Nephron progenitor cell (in vitro differentiated cells): Measurements from ENCODE around the gene PELI1.

Experiments
- DNase-seq: peaks from one replicate; pipeline ENCODE4 v3.0.0; 2021
- H3K27ac Mint-ChIP-seq: 2 replicates; pipeline ENCODE4 v1.8.0; 2021; ENCODE audit warnings: mild to moderate bottlenecking, moderate library complexity, mixed read lengths
- H3K27me3 Mint-ChIP-seq: 2 replicates; pipeline ENCODE4 v1.8.0; 2021; ENCODE audit warnings: mild to moderate bottlenecking, low read depth, mixed read lengths; ENCODE audit not compliant: poor library complexity
- H3K36me3 Mint-ChIP-seq: 2 replicates; pipeline ENCODE4 v1.8.0; 2021; ENCODE audit warnings: low read depth, mixed read lengths
- H3K4me1 Mint-ChIP-seq: 2 replicates; pipeline ENCODE4 v1.8.0; 2021; ENCODE audit warnings: mixed read lengths
- H3K4me3 Mint-ChIP-seq: 2 replicates; pipeline ENCODE4 v1.8.0; 2021; ENCODE audit warnings: mild to moderate bottlenecking, moderate library complexity, mixed read lengths
- H3K9me3 Mint-ChIP-seq: 2 replicates; pipeline ENCODE4 v1.8.0; 2021; ENCODE audit warnings: mild to moderate bottlenecking, moderate library complexity, mixed read lengths
- TF ChIP-seq, protein P1 (sequence below): fragments of 200-600 bp; sonication (generic); IDR thresholded peaks from 2 replicates; pipeline ENCODE4 v1.5.0; 2021; ENCODE audit warnings: antibody characterized with exemption

PELI1 gene

DNA sequence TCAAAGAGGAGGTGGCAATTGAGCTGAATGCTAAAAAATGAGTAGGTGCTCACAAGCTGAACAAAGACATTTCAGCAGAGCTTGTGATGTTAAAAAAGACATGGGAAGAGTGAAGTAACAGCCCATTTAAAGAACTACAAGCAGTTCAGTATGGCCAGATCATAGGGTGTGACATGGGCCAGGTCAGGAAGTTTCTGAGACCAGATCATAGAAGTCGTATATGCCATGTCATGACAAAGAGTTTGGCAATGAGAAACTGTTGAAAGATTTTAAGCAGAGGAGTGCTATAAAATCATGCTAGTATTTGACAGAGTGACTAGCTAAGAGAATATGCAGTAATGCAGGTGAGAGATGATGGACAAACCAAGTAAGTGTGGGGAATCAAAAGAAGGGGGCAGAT lies 7.3 kb upstream of the PELI1 start:
- no peak for DNase-seq
- Mint-ChIP-seq H3K9me3 (no peaks in the 10 kb centered on the region), H3K4me1 (peaks cover 21% of the 10 kb centered on the region), H3K27ac (no peak overlapping the region), H3K27me3 (no peaks in the 10 kb centered on the region), H3K4me3 (no peak overlapping the region), H3K36me3 (no peaks in the 10 kb centered on the region)
- TF ChIP-seq, protein P1, sequence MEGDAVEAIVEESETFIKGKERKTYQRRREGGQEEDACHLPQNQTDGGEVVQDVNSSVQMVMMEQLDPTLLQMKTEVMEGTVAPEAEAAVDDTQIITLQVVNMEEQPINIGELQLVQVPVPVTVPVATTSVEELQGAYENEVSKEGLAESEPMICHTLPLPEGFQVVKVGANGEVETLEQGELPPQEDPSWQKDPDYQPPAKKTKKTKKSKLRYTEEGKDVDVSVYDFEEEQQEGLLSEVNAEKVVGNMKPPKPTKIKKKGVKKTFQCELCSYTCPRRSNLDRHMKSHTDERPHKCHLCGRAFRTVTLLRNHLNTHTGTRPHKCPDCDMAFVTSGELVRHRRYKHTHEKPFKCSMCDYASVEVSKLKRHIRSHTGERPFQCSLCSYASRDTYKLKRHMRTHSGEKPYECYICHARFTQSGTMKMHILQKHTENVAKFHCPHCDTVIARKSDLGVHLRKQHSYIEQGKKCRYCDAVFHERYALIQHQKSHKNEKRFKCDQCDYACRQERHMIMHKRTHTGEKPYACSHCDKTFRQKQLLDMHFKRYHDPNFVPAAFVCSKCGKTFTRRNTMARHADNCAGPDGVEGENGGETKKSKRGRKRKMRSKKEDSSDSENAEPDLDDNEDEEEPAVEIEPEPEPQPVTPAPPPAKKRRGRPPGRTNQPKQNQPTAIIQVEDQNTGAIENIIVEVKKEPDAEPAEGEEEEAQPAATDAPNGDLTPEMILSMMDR, result no peak

DNA sequence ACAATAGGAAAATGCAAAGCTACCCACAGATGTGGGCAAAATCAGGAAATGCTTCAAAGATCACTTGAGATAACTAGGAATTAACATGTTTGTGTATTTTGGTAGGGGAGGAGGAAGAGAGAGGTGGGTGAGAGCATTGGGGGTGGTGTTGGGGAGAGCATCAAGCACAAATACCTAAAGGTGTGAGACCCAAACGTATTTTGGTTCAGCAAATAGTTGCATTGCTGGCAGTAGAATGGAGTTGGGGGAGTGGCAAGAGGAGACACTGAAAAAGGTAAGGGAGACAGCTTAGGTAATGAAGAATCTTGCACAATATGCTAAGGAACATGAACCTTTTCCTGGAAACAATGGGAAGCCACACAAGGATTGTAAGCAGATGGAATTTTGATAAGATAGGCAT lies 1.5 kb upstream of the PELI1 start:
- H3K27me3 Mint-ChIP-seq, result no peaks in the 10 kb centered on the region
- TF ChIP-seq, protein P1, result no peak
- peaks cover 23% of the 10 kb centered on the region for H3K4me1 Mint-ChIP-seq
- no peaks in the 10 kb centered on the region for H3K9me3 Mint-ChIP-seq
- no peak overlapping the region for H3K4me3 Mint-ChIP-seq
- no peak overlapping the region for H3K27ac Mint-ChIP-seq
- H3K36me3 Mint-ChIP-seq, result no peaks in the 10 kb centered on the region
- DNase-seq, result no peak

DNA sequence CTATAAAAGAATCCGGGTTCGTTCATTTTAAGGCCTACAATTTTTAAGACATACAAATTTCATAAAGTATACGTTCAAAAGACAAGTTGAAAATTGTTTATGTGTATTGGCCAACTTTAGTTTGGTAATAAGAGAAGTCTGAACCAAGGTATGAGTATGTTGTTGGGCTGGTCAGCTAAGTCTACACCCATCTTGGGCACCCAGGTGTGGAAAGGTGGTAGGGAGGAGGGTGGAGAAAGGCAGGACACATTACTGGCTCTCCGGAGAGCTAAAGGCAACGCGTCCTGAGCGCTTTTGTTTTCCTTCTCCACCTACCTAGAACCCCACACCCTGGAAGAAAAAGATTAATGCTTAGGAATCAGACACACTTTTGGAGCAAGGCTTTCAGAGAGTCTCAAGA lies 899 bp upstream of the PELI1 start:
- DNase-seq, result no peak
- Mint-ChIP-seq H3K27ac (no peak overlapping the region), H3K36me3 (no peaks in the 10 kb centered on the region), H3K9me3 (no peaks in the 10 kb centered on the region), H3K4me3 (no peak overlapping the region), H3K4me1 (peaks cover 29% of the 10 kb centered on the region), H3K27me3 (no peaks in the 10 kb centered on the region)
- TF ChIP-seq, protein P1, result no peak

DNA sequence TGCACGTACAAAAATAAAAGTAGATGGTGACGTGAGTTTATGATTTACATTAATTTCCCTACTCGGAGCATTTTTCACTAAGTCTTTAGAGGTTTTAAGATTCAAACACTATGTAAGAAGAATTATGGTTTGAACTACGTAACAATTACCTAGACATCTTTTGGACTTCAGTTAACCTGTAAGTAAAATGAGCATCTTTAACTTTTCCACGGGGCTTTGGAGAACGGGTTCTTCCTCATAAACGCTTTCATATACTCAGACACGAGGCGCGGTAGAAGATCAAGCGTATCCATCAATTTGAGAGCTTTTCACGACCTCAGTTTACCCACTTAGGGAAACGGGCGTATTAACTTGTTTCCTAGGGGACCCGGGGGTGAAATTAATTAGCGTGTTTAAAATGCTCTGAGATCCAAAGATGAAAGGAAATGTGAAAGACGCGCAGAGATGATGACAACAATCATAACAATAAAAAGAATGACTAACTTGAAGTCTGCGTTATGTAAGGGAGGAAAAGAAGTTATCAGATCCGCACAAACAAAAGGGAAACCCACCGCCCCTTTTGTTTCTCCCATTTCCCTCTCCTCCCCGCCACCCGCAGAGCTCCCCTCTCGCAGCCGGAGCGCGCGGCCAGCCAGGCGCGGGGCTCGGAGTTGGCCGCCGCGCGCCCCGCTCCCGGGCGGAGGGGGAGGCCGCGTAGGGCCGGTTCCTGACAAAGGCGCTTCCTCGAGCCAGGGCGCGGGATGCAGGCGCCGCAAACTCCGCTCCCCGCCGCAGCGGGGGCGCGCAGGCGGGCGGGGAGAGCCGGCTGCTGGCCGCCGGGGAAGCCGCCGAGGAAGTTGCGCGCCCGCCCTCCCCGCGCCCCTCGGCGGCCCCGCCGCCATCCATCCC lies 807 bp downstream of the PELI1 start:
- DNase-seq, result peak; percentile 65
- Mint-ChIP-seq H3K4me1 (peaks cover 41% of the 10 kb centered on the region), H3K27me3 (no peaks in the 10 kb centered on the region), H3K36me3 (peaks cover 11% of the 10 kb centered on the region), H3K4me3 (peak overlapping the region; percentile 94), H3K9me3 (no peaks in the 10 kb centered on the region), H3K27ac (peak overlapping the region; percentile 96)
- TF ChIP-seq, protein P1, result no peak

DNA sequence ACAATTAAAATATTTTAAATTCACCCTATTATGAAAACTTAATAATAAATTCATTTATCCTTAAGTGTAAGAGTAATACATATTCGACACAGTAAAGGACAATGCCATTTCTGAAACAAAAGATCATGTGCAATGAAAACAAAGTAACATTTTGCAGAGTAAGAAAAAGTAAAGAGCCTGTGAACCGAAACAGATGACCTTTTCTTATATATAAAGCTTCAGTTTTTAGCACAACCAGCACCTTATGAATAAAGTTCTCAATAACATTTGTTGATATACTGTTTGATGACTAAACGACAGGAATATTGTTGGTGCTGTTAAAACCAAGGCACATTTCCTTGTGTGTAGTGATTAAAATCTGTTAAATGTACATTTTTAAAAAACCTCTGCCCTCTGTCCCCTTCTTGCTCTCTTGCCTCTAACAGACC lies 1.5 kb downstream of the PELI1 start:
- Mint-ChIP-seq H3K27me3 (no peaks in the 10 kb centered on the region), H3K9me3 (no peaks in the 10 kb centered on the region), H3K4me3 (peak overlapping the region; percentile 94), H3K36me3 (peaks cover 17% of the 10 kb centered on the region), H3K4me1 (peaks cover 47% of the 10 kb centered on the region), H3K27ac (peak overlapping the region; percentile 96)
- TF ChIP-seq, protein P1, result no peak
- DNase-seq, result no peak
